Activated CD4-positive, alpha-beta memory T cell treated with anti-CD3 and anti-CD28 coated beads, Interleukin-2, amount 10 ng/mL, durations not matched to agents 7 days and 5 days (primary cell): ENCODE results near the gene NUDT21. TPM values are rescaled to one million over a fixed set of nuclear protein-coding genes. Genes with fewer than 3 reads are reported as not detected.
"Not testable (repeated sequence)": the region's sequence is repeated elsewhere in the genome, so short reads cannot be mapped to it uniquely, and the experiment has no call there.

Experiments
- CTCF ChIA-PET: fragments of 350-600 bp; sonication (Branson Sonifier 250); formaldehyde crosslinking; loops from one replicate; lab custom pipeline; 2021; ENCODE audit warnings: antibody characterized with exemption, inconsistent platforms; lab: Charles Lee
- POLR2A ChIA-PET: fragments of 350-600 bp; sonication (Branson Sonifier 250); formaldehyde crosslinking; loops from one replicate; lab custom pipeline; 2021; ENCODE audit warnings: antibody characterized with exemption; lab: Charles Lee
- DNase-seq: peaks from one replicate; pipeline ENCODE4 v3.0.0-alpha.2; 2020
- H3K27ac Mint-ChIP-seq: one replicate; pipeline ENCODE4 v1.8.0; 2021; ENCODE audit warnings: mild to moderate bottlenecking, mixed read lengths
- H3K27me3 Mint-ChIP-seq: one replicate; pipeline ENCODE4 v1.8.0; 2021; ENCODE audit warnings: mixed read lengths
- H3K36me3 Mint-ChIP-seq: one replicate; pipeline ENCODE4 v1.8.0; 2021; ENCODE audit warnings: low read depth, mixed read lengths
- H3K4me1 Mint-ChIP-seq: one replicate; pipeline ENCODE4 v1.8.0; 2021; ENCODE audit warnings: mixed read lengths
- H3K4me3 Mint-ChIP-seq: one replicate; pipeline ENCODE4 v1.8.0; 2021; ENCODE audit warnings: mild to moderate bottlenecking, mixed read lengths
- H3K9me3 Mint-ChIP-seq: one replicate; pipeline ENCODE4 v1.8.0; 2021; ENCODE audit warnings: mixed read lengths
- total RNA-seq, 2 experiments: library from RNA; stranded (reverse); gene quantifications; one replicate each; pipeline ENCODE4 v1.2.3, GENCODE V29; 2021

Gene NUDT21
- 100 to 1,000 TPM; 239 to 241 TPM for total RNA-seq

GRCh38 chr16:56450986-56451752 is at the start of gene NUDT21, which contains the start of gene OGFOD1:
NUDT21 (minus strand) TSS chr16:56451332; CDS start chr16:56451202, 130 bp downstream.
OGFOD1 (plus strand) TSS chr16:56451554; CDS start chr16:56451613, 59 bp downstream.
- H3K9me3 Mint-ChIP-seq: no peaks in the 10 kb centered on the region
- H3K36me3 Mint-ChIP-seq: peaks cover 49% of the 10 kb centered on the region
- H3K27ac Mint-ChIP-seq: peak within 1 kb of the TSS; percentile 83
- ChIA-PET POLR2A (interaction anchor here (0.8 to 1.4 kb wide), 11 partner anchors 9 to 481 kb away, joined by 3 to 9 read pairs (median 5); partner anchors contain the start of gene HERPUD1), CTCF (interaction anchor here (0.6 to 1.0 kb wide), 6 partner anchors 11 to 251 kb away, joined by 3 to 6 read pairs (median 4); no protein-coding TSS in a partner anchor)
- peak within 1 kb of the TSS; percentile 94 for H3K4me3 Mint-ChIP-seq
- peak; percentile 94 for DNase-seq
- H3K4me1 Mint-ChIP-seq: peaks cover 58% of the 10 kb centered on the region
- H3K27me3 Mint-ChIP-seq: no peaks in the 10 kb centered on the region

GRCh38 chr16:56493815-56494214 is 42.7 kb upstream of the NUDT21 start:
- no peaks in the 10 kb centered on the region for H3K4me1 Mint-ChIP-seq
- H3K27ac Mint-ChIP-seq: no peak overlapping the region
- peaks cover 10% of the 10 kb centered on the region for H3K36me3 Mint-ChIP-seq
- CTCF ChIA-PET: no interaction called here
- H3K4me3 Mint-ChIP-seq: no peak overlapping the region
- no peak for DNase-seq
- H3K27me3 Mint-ChIP-seq: no peaks in the 10 kb centered on the region
- POLR2A ChIA-PET: no interaction called here
- H3K9me3 Mint-ChIP-seq: no peaks in the 10 kb centered on the region

GRCh38 chr16:56493126-56493525 is 42.0 kb upstream of the NUDT21 start:
- ChIA-PET POLR2A (no interaction called here), CTCF (no interaction called here)
- H3K27me3 Mint-ChIP-seq: no peaks in the 10 kb centered on the region
- H3K27ac Mint-ChIP-seq: no peak overlapping the region
- no peaks in the 10 kb centered on the region for H3K4me1 Mint-ChIP-seq
- H3K4me3 Mint-ChIP-seq: no peak overlapping the region
- no peak for DNase-seq
- H3K9me3 Mint-ChIP-seq: no peaks in the 10 kb centered on the region
- H3K36me3 Mint-ChIP-seq: peaks cover 4% of the 10 kb centered on the region

GRCh38 chr16:56491657-56492261 is 40.6 kb upstream of the NUDT21 start:
- ChIA-PET POLR2A (no interaction called here), CTCF (no interaction called here)
- Mint-ChIP-seq H3K27ac (no peak overlapping the region), H3K4me3 (no peak overlapping the region), H3K27me3 (no peaks in the 10 kb centered on the region), H3K36me3 (no peaks in the 10 kb centered on the region), H3K4me1 (no peaks in the 10 kb centered on the region), H3K9me3 (no peaks in the 10 kb centered on the region)
- no peak for DNase-seq

- H3K4me3 Mint-ChIP-seq, DNase-seq, POLR2A ChIA-PET, CTCF ChIA-PET, H3K4me1 Mint-ChIP-seq, H3K27ac Mint-ChIP-seq, H3K9me3 Mint-ChIP-seq, H3K27me3 Mint-ChIP-seq: not testable (repeated sequence)
- peaks cover 11% of the 10 kb centered on the region for H3K36me3 Mint-ChIP-seq
Observed at GRCh38 chr16:56488868-56489267, 37.7 kb upstream of the NUDT21 start.

GRCh38 chr16:56488035-56488434 is 36.9 kb upstream of the NUDT21 start:
- POLR2A ChIA-PET: no interaction called here
- peaks cover 14% of the 10 kb centered on the region for H3K36me3 Mint-ChIP-seq
- no peak overlapping the region for H3K27ac Mint-ChIP-seq
- H3K4me1 Mint-ChIP-seq: no peaks in the 10 kb centered on the region
- H3K27me3 Mint-ChIP-seq: no peaks in the 10 kb centered on the region
- CTCF ChIA-PET: no interaction called here
- DNase-seq: no peak
- H3K9me3 Mint-ChIP-seq: no peaks in the 10 kb centered on the region
- H3K4me3 Mint-ChIP-seq: no peak overlapping the region

GRCh38 chr16:56483394-56483793 is 32.3 kb upstream of the NUDT21 start:
- H3K36me3 Mint-ChIP-seq: peaks cover 25% of the 10 kb centered on the region
- no peaks in the 10 kb centered on the region for H3K4me1 Mint-ChIP-seq
- no peak overlapping the region for H3K27ac Mint-ChIP-seq
- no peaks in the 10 kb centered on the region for H3K27me3 Mint-ChIP-seq
- H3K9me3 Mint-ChIP-seq: no peaks in the 10 kb centered on the region
- ChIA-PET POLR2A (no interaction called here), CTCF (no interaction called here)
- no peak for DNase-seq
- H3K4me3 Mint-ChIP-seq: no peak overlapping the region

- H3K9me3 Mint-ChIP-seq: no peaks in the 10 kb centered on the region
- no peak overlapping the region for H3K27ac Mint-ChIP-seq
- H3K36me3 Mint-ChIP-seq: peaks cover 26% of the 10 kb centered on the region
- POLR2A ChIA-PET: no interaction called here
- H3K4me1 Mint-ChIP-seq: no peaks in the 10 kb centered on the region
- CTCF ChIA-PET: no interaction called here
- H3K27me3 Mint-ChIP-seq: no peaks in the 10 kb centered on the region
- no peak overlapping the region for H3K4me3 Mint-ChIP-seq
- DNase-seq: no peak
Observed at GRCh38 chr16:56482683-56483236, 31.6 kb upstream of the NUDT21 start.

- Mint-ChIP-seq H3K9me3 (no peaks in the 10 kb centered on the region), H3K27ac (no peak overlapping the region), H3K4me3 (no peak overlapping the region), H3K27me3 (no peaks in the 10 kb centered on the region), H3K4me1 (peaks cover 7% of the 10 kb centered on the region), H3K36me3 (peaks cover 35% of the 10 kb centered on the region)
- ChIA-PET CTCF (interaction anchor here (1.1 kb wide), 1 partner anchor 119 kb away, joined by 3 read pairs; no protein-coding TSS in a partner anchor), POLR2A (no interaction called here)
- no peak for DNase-seq
Observed at GRCh38 chr16:56481468-56482122, 30.5 kb upstream of the NUDT21 start.

- no peaks in the 10 kb centered on the region for H3K27me3 Mint-ChIP-seq
- H3K4me3 Mint-ChIP-seq: no peak overlapping the region
- DNase-seq: no peak
- H3K4me1 Mint-ChIP-seq: peaks cover 10% of the 10 kb centered on the region
- no peaks in the 10 kb centered on the region for H3K9me3 Mint-ChIP-seq
- ChIA-PET POLR2A (no interaction called here), CTCF (interaction anchor here (1.1 kb wide), 1 partner anchor 120 kb away, joined by 3 read pairs; no protein-coding TSS in a partner anchor)
- no peak overlapping the region for H3K27ac Mint-ChIP-seq
- H3K36me3 Mint-ChIP-seq: peaks cover 40% of the 10 kb centered on the region
Observed at GRCh38 chr16:56480776-56481467, 29.8 kb upstream of the NUDT21 start.

- ChIA-PET POLR2A (no interaction called here), CTCF (no interaction called here)
- Mint-ChIP-seq H3K4me1 (peaks cover 10% of the 10 kb centered on the region), H3K27ac (no peak overlapping the region), H3K36me3 (peaks cover 44% of the 10 kb centered on the region), H3K9me3 (no peaks in the 10 kb centered on the region), H3K27me3 (no peaks in the 10 kb centered on the region), H3K4me3 (no peak overlapping the region)
- no peak for DNase-seq
Observed at GRCh38 chr16:56479469-56479868, 28.3 kb upstream of the NUDT21 start.

GRCh38 chr16:56478281-56479049 is 27.3 kb upstream of the NUDT21 start:
- H3K27ac Mint-ChIP-seq: no peak overlapping the region

More at GRCh38 chr16:56478281-56479049, 27.3 kb upstream of the NUDT21 start:
- Mint-ChIP-seq H3K36me3 (peaks cover 42% of the 10 kb centered on the region), H3K4me1 (peaks cover 10% of the 10 kb centered on the region), H3K9me3 (no peaks in the 10 kb centered on the region), H3K27me3 (no peaks in the 10 kb centered on the region), H3K4me3 (no peak overlapping the region)
- POLR2A ChIA-PET: no interaction called here
- no peak for DNase-seq
- CTCF ChIA-PET: no interaction called here
